T1000 (cell line): ENCODE data around the gene ELP4.

Experiments
- DNase-seq: peaks from one replicate; lab custom pipeline; 2025; ENCODE audit warnings: mixed read lengths; lab: John Stamatoyannopoulos, UW

Gene ELP4

GRCh38 chr11:31812383-31813381, 303.1 kb downstream of the ELP4 start:
- no peak for DNase-seq

GRCh38 chr11:31813391-31814175, 304.0 kb downstream of the ELP4 start:
- DNase-seq = no peak

- DNase-seq = no peak
Measured at GRCh38 chr11:31814176-31814868, 304.8 kb downstream of the ELP4 start.

GRCh38 chr11:31815711-31816467, 306.3 kb downstream of the ELP4 start:
- no peak for DNase-seq

GRCh38 chr11:31816468-31817053, 307.0 kb downstream of the ELP4 start:
- no peak for DNase-seq

GRCh38 chr11:31817054-31817620, 307.6 kb downstream of the ELP4 start:
- DNase-seq = no peak

- DNase-seq = no peak
Measured at GRCh38 chr11:31817621-31818424, 308.3 kb downstream of the ELP4 start.

- DNase-seq = no peak
Measured at GRCh38 chr11:31818425-31818755, 308.8 kb downstream of the ELP4 start.

- DNase-seq = no peak
Measured at GRCh38 chr11:31818874-31819331, 309.3 kb downstream of the ELP4 start.

- DNase-seq = no peak
Measured at GRCh38 chr11:31819621-31820437, 310.3 kb downstream of the ELP4 start.

- DNase-seq = no peak
Measured at GRCh38 chr11:31820438-31820818, 310.9 kb downstream of the ELP4 start.

GRCh38 chr11:31821235-31821764, 311.7 kb downstream of the ELP4 start:
- DNase-seq = no peak

- DNase-seq = no peak
Measured at GRCh38 chr11:31821766-31822165, 312.2 kb downstream of the ELP4 start.

- no peak for DNase-seq
Measured at GRCh38 chr11:31822175-31822926, 312.8 kb downstream of the ELP4 start.

GRCh38 chr11:31822927-31823643, 313.5 kb downstream of the ELP4 start:
- DNase-seq = no peak

- DNase-seq = no peak
Measured at GRCh38 chr11:31823644-31824331, 314.2 kb downstream of the ELP4 start.
